GM10266 (cell line): Measurements from ENCODE around the gene ADD2.

Experiments used
- DNase-seq: peaks from one replicate; pipeline ENCODE4 v3.0.0; 2012; ENCODE audit errors: extremely low spot score
- CTCF ChIP-seq: IDR thresholded peaks from 2 replicates; pipeline ENCODE4 v1.5.1; 2012; ENCODE audit warnings: mild to moderate bottlenecking, low read depth; ENCODE audit not compliant: control insufficient read depth, insufficient read depth; ENCODE audit errors: missing control alignments

Gene ADD2

GRCh38 chr2:70671092-70671675 is 96.8 kb downstream of the ADD2 start:
- DNase-seq: no peak
- no peak for TF ChIP-seq CTCF

- TF ChIP-seq CTCF: no peak
- no peak for DNase-seq
These were observed 97.4 kb downstream of the ADD2 start for GRCh38 chr2:70670626-70671025.

GRCh38 chr2:70670202-70670601 is 97.8 kb downstream of the ADD2 start:
- DNase-seq: no peak
- no peak for TF ChIP-seq CTCF

- no peak for DNase-seq
- no peak for TF ChIP-seq CTCF
These were observed 99.1 kb downstream of the ADD2 start for GRCh38 chr2:70668911-70669310.

GRCh38 chr2:70668432-70668831 is 99.6 kb downstream of the ADD2 start:
- TF ChIP-seq CTCF: no peak
- DNase-seq: no peak

GRCh38 chr2:70664525-70664924 is 103.5 kb downstream of the ADD2 start:
- DNase-seq: no peak
- no peak for TF ChIP-seq CTCF

GRCh38 chr2:70663411-70663810 is 104.6 kb downstream of the ADD2 start:
- DNase-seq: no peak
- TF ChIP-seq CTCF: no peak
